ENCODE results near the gene NUDT3.

DNA sequence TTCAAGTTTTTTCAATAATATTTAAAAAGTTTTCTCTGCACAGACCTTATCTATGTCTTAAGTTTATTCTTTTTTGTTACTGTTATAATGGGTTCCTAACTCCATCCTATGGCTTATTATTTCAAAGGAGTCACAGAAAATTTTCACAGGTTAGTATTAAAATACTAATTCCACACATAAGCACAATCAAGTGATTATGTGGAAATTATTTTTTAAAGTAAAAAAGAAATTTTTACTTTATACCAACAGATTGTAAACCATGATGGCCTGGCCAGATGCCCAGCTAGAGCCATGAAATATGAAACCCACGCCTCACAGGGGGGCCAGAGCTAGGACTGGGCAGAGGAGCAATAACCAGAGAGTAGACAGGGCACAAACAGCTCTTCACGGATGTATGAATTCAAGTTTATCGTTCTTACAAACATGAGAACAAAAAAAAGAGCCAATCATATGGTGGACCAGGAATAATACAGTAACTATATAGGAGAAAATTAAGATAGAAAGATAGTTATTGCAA is 34.0 kb downstream of the NUDT3 start:
- TF ChIP-seq, protein P1, sequence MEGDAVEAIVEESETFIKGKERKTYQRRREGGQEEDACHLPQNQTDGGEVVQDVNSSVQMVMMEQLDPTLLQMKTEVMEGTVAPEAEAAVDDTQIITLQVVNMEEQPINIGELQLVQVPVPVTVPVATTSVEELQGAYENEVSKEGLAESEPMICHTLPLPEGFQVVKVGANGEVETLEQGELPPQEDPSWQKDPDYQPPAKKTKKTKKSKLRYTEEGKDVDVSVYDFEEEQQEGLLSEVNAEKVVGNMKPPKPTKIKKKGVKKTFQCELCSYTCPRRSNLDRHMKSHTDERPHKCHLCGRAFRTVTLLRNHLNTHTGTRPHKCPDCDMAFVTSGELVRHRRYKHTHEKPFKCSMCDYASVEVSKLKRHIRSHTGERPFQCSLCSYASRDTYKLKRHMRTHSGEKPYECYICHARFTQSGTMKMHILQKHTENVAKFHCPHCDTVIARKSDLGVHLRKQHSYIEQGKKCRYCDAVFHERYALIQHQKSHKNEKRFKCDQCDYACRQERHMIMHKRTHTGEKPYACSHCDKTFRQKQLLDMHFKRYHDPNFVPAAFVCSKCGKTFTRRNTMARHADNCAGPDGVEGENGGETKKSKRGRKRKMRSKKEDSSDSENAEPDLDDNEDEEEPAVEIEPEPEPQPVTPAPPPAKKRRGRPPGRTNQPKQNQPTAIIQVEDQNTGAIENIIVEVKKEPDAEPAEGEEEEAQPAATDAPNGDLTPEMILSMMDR (conservative IDR thresholded peaks at IDR 0.05) = no peak
- no peak for TF ChIP-seq ZFX (IDR thresholded peaks at IDR 0.05)
